Measurements from ENCODE around the gene EVA1B. TPM values are rescaled to one million over a fixed set of nuclear protein-coding genes. Genes with fewer than 3 reads are reported as not detected.

Gene EVA1B
- total and polyA plus RNA-seq, 2 of the 13 experiments (the other 11 are each of a cell fraction or from before 2014, with no cell fraction given), result 3.9 to 6.6 TPM

DNA sequence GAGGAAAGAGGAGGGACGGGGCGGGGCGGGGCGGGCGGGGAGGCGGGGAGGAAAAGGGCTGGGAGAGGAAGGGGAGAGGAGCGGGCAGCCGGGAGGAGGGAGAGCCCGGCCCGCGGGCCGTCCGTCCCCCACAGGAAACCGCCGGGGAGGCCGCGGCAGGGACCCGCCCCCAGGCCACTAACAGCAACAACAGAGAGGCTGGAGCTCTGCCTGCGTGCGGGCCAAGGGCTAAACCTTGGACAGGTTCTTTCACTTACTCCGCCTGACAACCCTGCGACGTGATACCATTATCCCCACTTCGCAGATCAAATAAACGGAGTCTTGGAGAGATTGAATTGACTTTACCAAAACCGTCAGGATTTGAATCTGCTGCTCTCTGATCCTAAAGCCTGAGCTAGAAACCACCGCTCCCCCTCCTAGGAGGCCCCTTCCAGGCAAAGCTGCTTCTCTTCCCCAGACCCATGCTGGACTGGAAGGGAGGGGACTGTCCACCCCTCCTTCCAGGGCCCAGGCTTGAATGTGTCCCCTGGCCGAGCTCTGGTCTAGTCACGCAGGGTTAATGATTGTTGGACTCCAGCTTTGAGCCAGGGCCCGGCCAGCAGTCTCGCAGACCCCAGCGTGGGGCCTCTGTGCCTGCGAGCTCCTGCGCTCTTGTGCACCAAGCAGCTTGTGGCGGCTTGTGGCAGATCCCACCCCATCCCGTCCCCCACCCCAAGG, at the start of gene EVA1B (continued):
- TF ChIP-seq ZNF782 (CRISPR knock-in tag; IDR thresholded peaks at IDR 0.05; ENCODE audit: borderline replicate concordance) (no peak), ATF7-NPFF (CRISPR knock-in tag; IDR thresholded peaks at IDR 0.05; ENCODE audit: low read depth) (no peak; the same call in 1 of the 2 replicates), SIX1 (CRISPR knock-in tag; IDR thresholded peaks at IDR 0.05; ENCODE audit: borderline replicate concordance) (no peak), GATAD1 (CRISPR knock-in tag; IDR thresholded peaks at IDR 0.05) (peak; percentile 69), TOPORS (CRISPR knock-in tag; IDR thresholded peaks at IDR 0.05) (no peak), RBFOX2 (IDR thresholded peaks at IDR 0.05; ENCODE audit: low read depth, low read length) (0 out of 2 replicates have a peak, but pooled peaks have one; percentile 38), GABPB1 (CRISPR knock-in tag; IDR thresholded peaks at IDR 0.05) (peak; percentile 57), ZNF296 (CRISPR knock-in tag; conservative IDR thresholded peaks at IDR 0.05) (peak; percentile 66; the same call in 1 of the 2 replicates), ZNF674 (CRISPR knock-in tag; IDR thresholded peaks at IDR 0.05; ENCODE audit: low read depth) (no peak), E2F5 (CRISPR knock-in tag; conservative IDR thresholded peaks at IDR 0.05) (no peak), SOX5 (CRISPR knock-in tag; IDR thresholded peaks at IDR 0.05; ENCODE audit: borderline replicate concordance) (no peak; the same call in 1 of the 2 replicates), ZNF282 (IDR thresholded peaks at IDR 0.05; ENCODE audit: partially characterized antibody) (no peak), CREB1 (IDR thresholded peaks at IDR 0.05) (no peak), CREB1 (CRISPR knock-in tag; IDR thresholded peaks at IDR 0.05) (peak; percentile 70), SOX13 (IDR thresholded peaks at IDR 0.05) (no peak; the same call in 1 of the 2 replicates), SOX13 (CRISPR knock-in tag; conservative IDR thresholded peaks at IDR 0.05 in 1 of 2, IDR thresholded peaks at IDR 0.05 in 1 of 2) (peak in 1 of 2 experiments; percentile 43; a peak in 1 of 4 replicates), ZNF256 (CRISPR knock-in tag; conservative IDR thresholded peaks at IDR 0.05) (no peak), FOXP4 (CRISPR knock-in tag; IDR thresholded peaks at IDR 0.05) (peak; percentile 32; the same call in 1 of the 2 replicates), PCBP2 (optimal IDR thresholded peaks at IDR 0.05; ENCODE audit: low read depth, low read length, poor library complexity, severe bottlenecking) (no peak)
- TF ChIP-seq, protein P1, sequence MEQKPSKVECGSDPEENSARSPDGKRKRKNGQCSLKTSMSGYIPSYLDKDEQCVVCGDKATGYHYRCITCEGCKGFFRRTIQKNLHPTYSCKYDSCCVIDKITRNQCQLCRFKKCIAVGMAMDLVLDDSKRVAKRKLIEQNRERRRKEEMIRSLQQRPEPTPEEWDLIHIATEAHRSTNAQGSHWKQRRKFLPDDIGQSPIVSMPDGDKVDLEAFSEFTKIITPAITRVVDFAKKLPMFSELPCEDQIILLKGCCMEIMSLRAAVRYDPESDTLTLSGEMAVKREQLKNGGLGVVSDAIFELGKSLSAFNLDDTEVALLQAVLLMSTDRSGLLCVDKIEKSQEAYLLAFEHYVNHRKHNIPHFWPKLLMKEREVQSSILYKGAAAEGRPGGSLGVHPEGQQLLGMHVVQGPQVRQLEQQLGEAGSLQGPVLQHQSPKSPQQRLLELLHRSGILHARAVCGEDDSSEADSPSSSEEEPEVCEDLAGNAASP (CRISPR knock-in tag; IDR thresholded peaks at IDR 0.05; ENCODE audit: borderline replicate concordance), result 0 out of 2 replicates have a peak, but pooled peaks have one; percentile 10
- TF ChIP-seq, protein P2, sequence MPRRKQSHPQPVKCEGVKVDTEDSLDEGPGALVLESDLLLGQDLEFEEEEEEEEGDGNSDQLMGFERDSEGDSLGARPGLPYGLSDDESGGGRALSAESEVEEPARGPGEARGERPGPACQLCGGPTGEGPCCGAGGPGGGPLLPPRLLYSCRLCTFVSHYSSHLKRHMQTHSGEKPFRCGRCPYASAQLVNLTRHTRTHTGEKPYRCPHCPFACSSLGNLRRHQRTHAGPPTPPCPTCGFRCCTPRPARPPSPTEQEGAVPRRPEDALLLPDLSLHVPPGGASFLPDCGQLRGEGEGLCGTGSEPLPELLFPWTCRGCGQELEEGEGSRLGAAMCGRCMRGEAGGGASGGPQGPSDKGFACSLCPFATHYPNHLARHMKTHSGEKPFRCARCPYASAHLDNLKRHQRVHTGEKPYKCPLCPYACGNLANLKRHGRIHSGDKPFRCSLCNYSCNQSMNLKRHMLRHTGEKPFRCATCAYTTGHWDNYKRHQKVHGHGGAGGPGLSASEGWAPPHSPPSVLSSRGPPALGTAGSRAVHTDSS (CRISPR knock-in tag; conservative IDR thresholded peaks at IDR 0.05), result no peak
- TF ChIP-seq, protein P3, sequence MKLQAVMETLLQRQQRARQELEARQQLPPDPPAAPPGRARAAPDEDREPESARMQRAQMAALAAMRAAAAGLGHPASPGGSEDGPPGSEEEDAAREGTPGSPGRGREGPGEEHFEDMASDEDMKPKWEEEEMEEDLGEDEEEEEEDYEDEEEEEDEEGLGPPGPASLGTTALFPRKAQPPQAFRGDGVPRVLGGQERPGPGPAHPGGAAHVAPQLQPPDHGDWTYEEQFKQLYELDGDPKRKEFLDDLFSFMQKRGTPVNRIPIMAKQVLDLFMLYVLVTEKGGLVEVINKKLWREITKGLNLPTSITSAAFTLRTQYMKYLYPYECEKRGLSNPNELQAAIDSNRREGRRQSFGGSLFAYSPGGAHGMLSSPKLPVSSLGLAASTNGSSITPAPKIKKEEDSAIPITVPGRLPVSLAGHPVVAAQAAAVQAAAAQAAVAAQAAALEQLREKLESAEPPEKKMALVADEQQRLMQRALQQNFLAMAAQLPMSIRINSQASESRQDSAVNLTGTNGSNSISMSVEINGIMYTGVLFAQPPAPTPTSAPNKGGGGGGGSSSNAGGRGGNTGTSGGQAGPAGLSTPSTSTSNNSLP (IDR thresholded peaks at IDR 0.05; ENCODE audit: low read depth, low read length), result no peak
